ENCODE results near the gene LRRC23. TPM values are rescaled to one million over a fixed set of nuclear protein-coding genes. Genes with fewer than 3 reads are reported as not detected.
A peak's percentile ranks its signal among the peaks of the same experiment; 100 is the strongest.

Gene LRRC23
- total RNA-seq, 2 experiments from 2014 or later, result 3.2 to 4.7 TPM

- no peaks in the 10 kb centered on the region for H3K27me3 Mint-ChIP-seq
- Histone ChIP-seq H3K27me3 (ENCODE audit: control insufficient read depth in 1 of 2, insufficient read depth in 2 of 2, low read length in 2 of 2) (no peaks in the 10 kb centered on the region), H3K9me3 (ENCODE audit: control insufficient read depth in 1 of 2, insufficient read depth in 1 of 2, low read length in 2 of 2) (no peaks in the 10 kb centered on the region), H3K4me1 (ENCODE audit: insufficient read depth, low read length) (peaks cover 94% of the 10 kb centered on the region), H3K4me3 (ENCODE audit: low read length) (peak overlapping the region; percentile 98), H3K36me3 (ENCODE audit: insufficient read depth, low read length) (peaks cover 46% of the 10 kb centered on the region), H3K27ac (ENCODE audit: low read depth in 1 of 2, low read length in 2 of 2) (peak overlapping the region; percentile 80 to 96)
- H3K4me3 Mint-ChIP-seq, result peak overlapping the region; percentile 100
- peaks cover 63% of the 10 kb centered on the region for H3K36me3 Mint-ChIP-seq (ENCODE audit: low read depth)
- intact Hi-C loops (cut with DNase I, micrococcal nuclease), result loop anchor here in 1 of 2 experiments (1.0 to 5.0 kb wide), 2 partner anchors 8 to 100 kb away; partner anchors contain the start of genes C12orf57, CDCA3 and USP5
- no peak for TF ChIP-seq CTCF (IDR thresholded peaks at IDR 0.05)
- H3K9me3 Mint-ChIP-seq, result no peaks in the 10 kb centered on the region
- CTCF ChIA-PET, result interaction anchor here (0.6 to 10.8 kb wide), 4 partner anchors 8 to 80 kb away, joined by 3 to 324 read pairs (median 4); partner anchors contain the start of gene SPSB2
- H3K27ac Mint-ChIP-seq, result peak overlapping the region; percentile 97
- DNase-seq, result peak in 4 of 14 experiments; percentile 33 to 39 (median 37)
- POLR2A ChIA-PET, result interaction anchor here (0.8 to 16.4 kb wide), 7 partner anchors 5 to 155 kb away, joined by 3 to 963 read pairs (median 10); partner anchors contain the start of genes C12orf57, LPCAT3, PTPN6 and RNU7-1
- H3K4me1 Mint-ChIP-seq (ENCODE audit: low read depth), result peaks cover 90% of the 10 kb centered on the region
- peak; percentile 9 for ATAC-seq (ENCODE audit: poor library complexity)
Observed at GRCh38 chr12:6952121-6952862, 47.7 kb downstream of the LRRC23 start.

DNA sequence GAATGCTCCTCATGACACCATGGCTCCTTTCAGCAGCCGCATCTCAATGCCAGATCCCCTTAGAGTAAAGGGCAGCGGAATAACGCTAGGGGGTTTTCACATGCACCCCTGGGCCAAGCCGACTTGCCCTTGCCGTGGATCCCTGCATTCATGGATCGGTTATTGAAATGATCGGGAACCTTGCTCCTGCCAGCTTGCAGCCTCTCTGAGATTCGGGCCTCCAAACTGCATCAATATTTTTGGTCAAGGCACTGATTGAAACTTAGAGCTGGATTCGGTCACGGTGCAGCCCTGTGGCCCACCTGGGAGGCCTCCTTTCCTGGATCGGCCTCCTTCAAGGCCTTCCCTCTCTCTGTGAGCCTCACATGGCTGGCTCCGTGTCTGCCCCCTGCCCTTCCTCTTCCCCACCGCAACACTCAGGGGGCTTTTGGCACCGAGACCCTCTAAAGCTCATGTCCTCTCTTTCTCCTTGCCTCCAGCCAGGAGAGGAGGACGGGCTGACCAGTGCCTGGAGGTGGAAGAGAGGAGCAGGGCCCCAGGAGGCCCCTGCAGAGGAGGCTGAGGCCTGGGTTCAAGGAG, 48.3 kb downstream of the LRRC23 start:
- Mint-ChIP-seq H3K36me3 (ENCODE audit: low read depth) (peaks cover 68% of the 10 kb centered on the region), H3K4me3 (peak overlapping the region; percentile 100), H3K9me3 (no peaks in the 10 kb centered on the region), H3K27me3 (no peaks in the 10 kb centered on the region), H3K4me1 (ENCODE audit: low read depth) (peaks cover 89% of the 10 kb centered on the region), H3K27ac (peak overlapping the region; percentile 97)
- H3K9me3 ChIP-seq (ENCODE audit: control insufficient read depth in 1 of 2, insufficient read depth in 1 of 2, low read length in 2 of 2), result no peaks in the 10 kb centered on the region
- H3K36me3 ChIP-seq (ENCODE audit: insufficient read depth, low read length), result peaks cover 52% of the 10 kb centered on the region
- intact Hi-C loops (cut with DNase I, micrococcal nuclease), result loop anchor here in 1 of 2 experiments (1.0 to 5.0 kb wide), 3 partner anchors 8 to 101 kb away; partner anchors contain the start of genes C12orf57, CDCA3 and USP5
- TF ChIP-seq CTCF (IDR thresholded peaks at IDR 0.05), result no peak
- peak overlapping the region; percentile 98 for H3K4me3 ChIP-seq (ENCODE audit: low read length)
- CTCF ChIA-PET, result interaction anchor here (1.3 to 10.8 kb wide), 2 partner anchors 8 to 80 kb away, joined by 4 to 324 read pairs; partner anchors contain the start of gene SPSB2
- no peak for ATAC-seq (ENCODE audit: poor library complexity)
- peak overlapping the region; percentile 80 to 96 for H3K27ac ChIP-seq (ENCODE audit: low read depth in 1 of 2, low read length in 2 of 2)
- peak in 1 of 14 experiments; percentile 44 for DNase-seq
- H3K27me3 ChIP-seq (ENCODE audit: control insufficient read depth in 1 of 2, insufficient read depth in 2 of 2, low read length in 2 of 2), result no peaks in the 10 kb centered on the region
- H3K4me1 ChIP-seq (ENCODE audit: insufficient read depth, low read length), result peaks cover 94% of the 10 kb centered on the region
- POLR2A ChIA-PET, result interaction anchor here (0.8 to 16.4 kb wide), 7 partner anchors 5 to 155 kb away, joined by 3 to 963 read pairs (median 10); partner anchors contain the start of genes C12orf57, LPCAT3, PTPN6 and RNU7-1
